ENCODE measurements around the gene UBXN6. TPM values are rescaled to one million over a fixed set of nuclear protein-coding genes. Genes with fewer than 3 reads are reported as not detected.

UBXN6 gene
- total RNA-seq, 2 experiments from 2014 or later = 41.0 to 45.8 TPM

GRCh38 chr19:4409123-4409933 is 48.3 kb downstream of the UBXN6 start:
- no peak for ATAC-seq
- CTCF ChIA-PET = interaction anchor here (1.4 kb wide), 1 partner anchor 39 kb away, joined by 4 read pairs; no protein-coding TSS in a partner anchor
- peaks cover 56% of the 10 kb centered on the region for H3K36me3 Mint-ChIP-seq

GRCh38 chr19:4406626-4407025 is 51.0 kb downstream of the UBXN6 start:
- Mint-ChIP-seq H3K27ac (no peak overlapping the region), H3K36me3 (peaks cover 48% of the 10 kb centered on the region), H3K9me3 (ENCODE audit: low read depth) (no peaks in the 10 kb centered on the region), H3K4me3 (no peak overlapping the region), H3K27me3 (no peaks in the 10 kb centered on the region), H3K4me1 (peaks cover 39% of the 10 kb centered on the region)
- no peak for DNase-seq
- CTCF ChIA-PET = no interaction called here
- ATAC-seq = no peak

More at GRCh38 chr19:4409123-4409933, 48.3 kb downstream of the UBXN6 start:
- Mint-ChIP-seq H3K4me1 (peaks cover 24% of the 10 kb centered on the region), H3K27me3 (no peaks in the 10 kb centered on the region), H3K9me3 (ENCODE audit: low read depth) (no peaks in the 10 kb centered on the region), H3K27ac (no peak overlapping the region), H3K4me3 (no peak overlapping the region)
- no peak for DNase-seq

GRCh38 chr19:4405977-4406376 is 51.6 kb downstream of the UBXN6 start:
- no peaks in the 10 kb centered on the region for H3K27me3 Mint-ChIP-seq
- no peak overlapping the region for H3K4me3 Mint-ChIP-seq
- H3K4me1 Mint-ChIP-seq = peaks cover 46% of the 10 kb centered on the region
- no peak overlapping the region for H3K27ac Mint-ChIP-seq
- peaks cover 46% of the 10 kb centered on the region for H3K36me3 Mint-ChIP-seq
- H3K9me3 Mint-ChIP-seq (ENCODE audit: low read depth) = no peaks in the 10 kb centered on the region
- ATAC-seq (no peak), DNase-seq (no peak)
- CTCF ChIA-PET = no interaction called here

- Mint-ChIP-seq H3K27ac (peak overlapping the region; percentile 91), H3K27me3 (no peaks in the 10 kb centered on the region), H3K36me3 (peaks cover 34% of the 10 kb centered on the region), H3K4me3 (peak overlapping the region; percentile 94), H3K4me1 (peaks cover 62% of the 10 kb centered on the region), H3K9me3 (ENCODE audit: low read depth) (no peaks in the 10 kb centered on the region)
- CTCF ChIA-PET = interaction anchor here (1.3 to 3.3 kb wide), 5 partner anchors 26 to 136 kb away, joined by 4 to 34 read pairs (median 5); no protein-coding TSS in a partner anchor
- peak; percentile 57 for DNase-seq
- ATAC-seq = no peak
These were observed 54.4 kb downstream of the UBXN6 start for GRCh38 chr19:4403005-4403761.

- Mint-ChIP-seq H3K4me1 (peaks cover 63% of the 10 kb centered on the region), H3K4me3 (peak within 1 kb of the TSS; percentile 94), H3K36me3 (peaks cover 34% of the 10 kb centered on the region), H3K27ac (peak within 1 kb of the TSS; percentile 97), H3K27me3 (no peaks in the 10 kb centered on the region), H3K9me3 (ENCODE audit: low read depth) (no peaks in the 10 kb centered on the region)
- peak; percentile 100 for DNase-seq
- peak; percentile 93 for ATAC-seq
- CTCF ChIA-PET = interaction anchor here (0.6 to 3.3 kb wide), 13 partner anchors 25 to 414 kb away, joined by 3 to 34 read pairs (median 5); partner anchors contain the start of genes MPND and YJU2
These were observed 55.2 kb downstream of the UBXN6 start, which contains the start of gene CHAF1A for GRCh38 chr19:4402171-4403004. Gene CHAF1A (plus strand): TSS chr19:4402640. CDS start chr19:4402763, 123 bp downstream.

- Mint-ChIP-seq H3K27ac (peak overlapping the region; percentile 97), H3K27me3 (no peaks in the 10 kb centered on the region), H3K36me3 (peaks cover 33% of the 10 kb centered on the region), H3K4me1 (peaks cover 62% of the 10 kb centered on the region), H3K4me3 (peak overlapping the region; percentile 94), H3K9me3 (ENCODE audit: low read depth) (no peaks in the 10 kb centered on the region)
- no peak for ATAC-seq
- CTCF ChIA-PET = interaction anchor here (1.0 to 3.3 kb wide), 13 partner anchors 24 to 414 kb away, joined by 3 to 34 read pairs (median 6); partner anchors contain the start of genes MPND and YJU2
- no peak for DNase-seq
These were observed 55.8 kb downstream of the UBXN6 start for GRCh38 chr19:4401769-4402170.

- Mint-ChIP-seq H3K36me3 (peaks cover 33% of the 10 kb centered on the region), H3K27me3 (no peaks in the 10 kb centered on the region), H3K4me3 (peak within 1 kb of the TSS; percentile 97), H3K4me1 (peaks cover 58% of the 10 kb centered on the region), H3K27ac (peak within 1 kb of the TSS; percentile 97), H3K9me3 (ENCODE audit: low read depth) (no peaks in the 10 kb centered on the region)
- ATAC-seq = peak; percentile 67
- CTCF ChIA-PET = interaction anchor here (0.6 to 3.3 kb wide), 20 partner anchors 12 to 415 kb away, joined by 3 to 34 read pairs (median 4); partner anchors contain the start of genes EEF2, FSD1, MPND and YJU2
- DNase-seq = peak; percentile 94
These were observed 57.3 kb downstream of the UBXN6 start, which contains the start of gene SH3GL1 for GRCh38 chr19:4400135-4400936. Gene SH3GL1 (minus strand): TSS chr19:4400547. CDS start chr19:4400368, 179 bp downstream.

GRCh38 chr19:4399812-4400134 is 57.8 kb downstream of the UBXN6 start:
- DNase-seq (no peak), ATAC-seq (peak; percentile 3)
- peak overlapping the region; percentile 89 for H3K27ac Mint-ChIP-seq
- CTCF ChIA-PET = interaction anchor here (0.6 to 3.3 kb wide), 18 partner anchors 11 to 414 kb away, joined by 3 to 34 read pairs (median 5); partner anchors contain the start of genes EEF2, MPND and YJU2
- no peaks in the 10 kb centered on the region for H3K9me3 Mint-ChIP-seq (ENCODE audit: low read depth)
- peaks cover 58% of the 10 kb centered on the region for H3K4me1 Mint-ChIP-seq
- H3K27me3 Mint-ChIP-seq = no peaks in the 10 kb centered on the region
- H3K36me3 Mint-ChIP-seq = peaks cover 34% of the 10 kb centered on the region
- peak overlapping the region; percentile 97 for H3K4me3 Mint-ChIP-seq

- H3K4me1 Mint-ChIP-seq = peaks cover 53% of the 10 kb centered on the region
- DNase-seq = no peak
- no peak overlapping the region for H3K4me3 Mint-ChIP-seq
- no peaks in the 10 kb centered on the region for H3K9me3 Mint-ChIP-seq (ENCODE audit: low read depth)
- ATAC-seq = no peak
- H3K27ac Mint-ChIP-seq = no peak overlapping the region
- H3K36me3 Mint-ChIP-seq = peaks cover 23% of the 10 kb centered on the region
- CTCF ChIA-PET = interaction anchor here (2.2 kb wide), 1 partner anchor 27 kb away, joined by 9 read pairs; no protein-coding TSS in a partner anchor
- H3K27me3 Mint-ChIP-seq = no peaks in the 10 kb centered on the region
These were observed 60.4 kb downstream of the UBXN6 start for GRCh38 chr19:4396949-4397783.

All from activated CD8-positive, alpha-beta memory T cell treated with anti-CD3 and anti-CD28 coated beads, Interleukin-2, amount 10 ng/mL, durations not matched to agents 7 days and 5 days (primary cell).